SK-N-MC (cell line): ENCODE measurements around the gene CAMTA1.

Experiments
- EZH2 ChIP-seq: fragments of 200-600 bp; sonication (generic); IDR thresholded peaks from one replicate; pipeline ENCODE4 v1.6.1; 2017; ENCODE audit warnings: antibody characterized with exemption
- POLR2AphosphoS5 ChIP-seq: IDR thresholded peaks from 2 replicates; pipeline ENCODE4 v1.6.1; 2012; ENCODE audit warnings: mild to moderate bottlenecking, low read depth, low read length, borderline replicate concordance

- TF ChIP-seq POLR2AphosphoS5 (no peak), EZH2 (no peak)
These were observed 180.1 kb downstream of the CAMTA1 start for GRCh38 chr1:6965083-6965934.
